Lung microvascular endothelial cell (primary cell): ENCODE data around the gene LARP4B. TPM values are rescaled to one million over a fixed set of nuclear protein-coding genes. Genes with fewer than 3 reads are reported as not detected.
"Not testable (repeated sequence)": the region's sequence is repeated elsewhere in the genome, so short reads cannot be mapped to it uniquely, and the experiment has no call there.

Experiments used
- DNase-seq, 2 donors: peaks; one replicate each; pipeline versions ENCODE4 v3.0.0 to v3.0.0-alpha.2; 2010; ENCODE audit warnings: low read depth in 2 of 2
- total RNA-seq: library from RNA; depleted of rRNA; stranded (reverse); fragments of >200 nt; gene quantifications from 2 replicates; pipeline ENCODE4 v1.2.1, GENCODE V29; 2014

Gene LARP4B
- total RNA-seq, 1 donor from 2014 or later, result 23.2 TPM

GRCh38 chr10:771647-772046, 159.9 kb downstream of the LARP4B start:
- no peak for DNase-seq

- DNase-seq, result no peak
Observed at GRCh38 chr10:770975-771374, 160.5 kb downstream of the LARP4B start.

GRCh38 chr10:770048-770712, 161.3 kb downstream of the LARP4B start:
- not testable (repeated sequence) for DNase-seq

- DNase-seq, result no peak
Observed at GRCh38 chr10:767794-768193, 163.7 kb downstream of the LARP4B start.

GRCh38 chr10:767211-767610, 164.3 kb downstream of the LARP4B start:
- DNase-seq, result no peak

- DNase-seq, result no peak
Observed at GRCh38 chr10:761376-761775, 170.1 kb downstream of the LARP4B start.

GRCh38 chr10:760622-761021, 170.9 kb downstream of the LARP4B start:
- no peak for DNase-seq

- DNase-seq, result no peak
Observed at GRCh38 chr10:759898-760477, 171.5 kb downstream of the LARP4B start.

Other genes with a start within 250 kb of the LARP4B start
- gene DIP2C, start 242.0 kb downstream of the LARP4B start, total RNA-seq, result 4.8 and 8.7 TPM in 2 replicates
- 16.3 and 23.4 TPM in 2 replicates for gene GTPBP4, start 56.7 kb upstream of the LARP4B start, total RNA-seq
- not detected in 2 replicates for gene IDI2, start 94.2 kb upstream of the LARP4B start, total RNA-seq
- gene IDI1, start 117.4 kb upstream of the LARP4B start, total RNA-seq, result 49.0 and 56.2 TPM in 2 replicates
- gene WDR37, start 124.7 kb upstream of the LARP4B start, total RNA-seq, result 12.9 and 17.3 TPM in 2 replicates